ENCODE data around the gene C19orf25. TPM values are rescaled to one million over a fixed set of nuclear protein-coding genes. Genes with fewer than 3 reads are reported as not detected.

Gene C19orf25
- 26.9 and 31.6 TPM in 2 replicates for total RNA-seq

DNA sequence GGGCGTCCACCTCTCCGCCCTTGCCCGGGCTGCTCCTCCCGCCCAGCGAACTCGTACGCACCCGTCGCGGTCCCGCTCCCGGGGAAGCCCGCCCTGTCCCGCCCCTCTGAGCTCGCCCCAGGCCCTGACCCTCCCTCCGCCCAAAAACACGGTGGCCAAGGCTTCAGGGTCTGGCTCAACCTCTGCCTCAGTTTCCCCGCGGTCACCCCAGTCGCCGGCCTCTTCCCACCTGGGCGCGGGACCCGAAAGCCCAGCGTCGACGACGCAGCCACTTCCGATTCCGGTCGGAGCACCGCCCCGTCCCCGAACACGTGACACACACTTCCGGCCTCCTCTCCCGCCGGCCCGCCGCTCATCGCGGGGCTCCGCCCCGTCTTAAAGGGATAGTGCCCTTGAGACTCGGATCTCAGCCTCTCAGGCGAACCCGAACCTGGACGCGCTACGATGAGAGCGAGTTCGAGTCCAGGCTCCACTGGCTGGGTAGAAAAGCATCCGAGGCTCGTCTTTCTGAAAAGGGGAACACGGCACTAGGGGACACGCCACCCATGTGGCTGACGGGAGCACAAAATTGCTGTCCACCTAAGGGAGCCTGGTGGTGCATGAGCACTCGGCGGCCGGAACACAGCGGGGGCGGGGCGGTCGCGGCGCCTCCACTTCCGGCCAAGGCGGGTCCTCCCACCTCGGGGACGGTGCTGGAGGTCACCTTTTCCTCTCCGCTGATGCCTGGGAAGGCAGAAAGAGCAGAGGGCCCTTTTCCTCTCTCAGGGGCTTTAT is at the start of gene C19orf25:
Gene C19orf25, minus strand, starts transcription at position 282 of the 774 bp plus-strand sequence. CDS start 312 bp downstream, outside the sequence.

DNA sequence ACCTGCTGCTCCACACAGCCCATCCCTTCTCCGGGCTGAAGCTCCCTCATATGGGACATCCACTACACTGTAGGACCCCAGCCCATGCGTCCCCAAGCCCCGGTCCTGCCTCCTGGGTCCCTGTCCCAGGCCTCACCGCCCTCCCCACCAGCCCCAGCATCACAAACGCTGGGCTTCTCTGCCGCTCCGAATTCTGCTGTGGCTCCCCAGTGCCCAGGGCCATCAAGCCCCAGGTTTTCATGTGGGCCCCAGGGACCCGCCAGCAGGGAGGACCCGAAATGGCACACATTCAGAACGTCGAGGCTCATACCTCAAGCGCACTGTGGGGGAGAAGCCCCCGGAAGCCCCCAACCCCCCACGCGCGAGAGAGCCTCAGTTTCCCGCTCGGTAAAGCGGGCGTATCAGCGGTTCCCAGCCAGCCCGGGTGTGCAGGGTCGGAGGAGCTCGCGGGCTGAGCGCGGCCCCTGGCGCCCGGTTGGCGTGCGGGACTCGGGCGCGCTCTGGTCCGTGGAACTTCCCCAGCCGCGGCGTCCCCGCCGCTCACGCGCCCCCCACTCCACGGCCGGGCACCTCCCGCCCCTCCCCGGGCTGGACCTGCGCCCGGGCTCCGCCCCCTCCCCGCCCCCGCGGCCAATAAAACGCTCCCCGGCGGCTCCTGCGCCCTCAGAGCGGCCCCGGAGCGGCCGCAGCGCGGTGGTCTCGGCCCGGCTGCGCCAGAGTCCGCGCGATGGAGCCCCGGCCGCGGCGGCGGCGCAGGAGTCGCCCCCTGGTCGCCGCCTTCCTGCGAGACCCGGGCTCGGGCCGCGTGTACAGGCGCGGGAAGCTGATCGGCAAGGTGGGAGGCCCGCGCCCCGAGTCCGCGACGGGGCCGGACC is 44.6 kb upstream of the C19orf25 start, which contains the start of gene PLK5:
Gene PLK5, plus strand, starts transcription at position 666 of the 875 bp plus-strand sequence. CDS start 2,920 bp downstream, outside the sequence.

GRCh38 chr19:1512671-1513498 is 33.9 kb upstream of the C19orf25 start, which contains the start of gene ADAMTSL5:
Gene ADAMTSL5 (minus strand): TSS chr19:1513019. CDS start chr19:1510943, 2,076 bp downstream.

GRCh38 chr19:1491114-1491848 is 12.3 kb upstream of the C19orf25 start, which contains the start of gene REEP6:
Gene REEP6 (plus strand): TSS chr19:1491181. CDS start chr19:1491270, 89 bp downstream.

GRCh38 chr19:1490311-1491113 is 11.5 kb upstream of the C19orf25 start, which contains the start of gene PCSK4:
Gene PCSK4 (minus strand): TSS chr19:1490350. CDS start chr19:1490346, 4 bp downstream.

DNA sequence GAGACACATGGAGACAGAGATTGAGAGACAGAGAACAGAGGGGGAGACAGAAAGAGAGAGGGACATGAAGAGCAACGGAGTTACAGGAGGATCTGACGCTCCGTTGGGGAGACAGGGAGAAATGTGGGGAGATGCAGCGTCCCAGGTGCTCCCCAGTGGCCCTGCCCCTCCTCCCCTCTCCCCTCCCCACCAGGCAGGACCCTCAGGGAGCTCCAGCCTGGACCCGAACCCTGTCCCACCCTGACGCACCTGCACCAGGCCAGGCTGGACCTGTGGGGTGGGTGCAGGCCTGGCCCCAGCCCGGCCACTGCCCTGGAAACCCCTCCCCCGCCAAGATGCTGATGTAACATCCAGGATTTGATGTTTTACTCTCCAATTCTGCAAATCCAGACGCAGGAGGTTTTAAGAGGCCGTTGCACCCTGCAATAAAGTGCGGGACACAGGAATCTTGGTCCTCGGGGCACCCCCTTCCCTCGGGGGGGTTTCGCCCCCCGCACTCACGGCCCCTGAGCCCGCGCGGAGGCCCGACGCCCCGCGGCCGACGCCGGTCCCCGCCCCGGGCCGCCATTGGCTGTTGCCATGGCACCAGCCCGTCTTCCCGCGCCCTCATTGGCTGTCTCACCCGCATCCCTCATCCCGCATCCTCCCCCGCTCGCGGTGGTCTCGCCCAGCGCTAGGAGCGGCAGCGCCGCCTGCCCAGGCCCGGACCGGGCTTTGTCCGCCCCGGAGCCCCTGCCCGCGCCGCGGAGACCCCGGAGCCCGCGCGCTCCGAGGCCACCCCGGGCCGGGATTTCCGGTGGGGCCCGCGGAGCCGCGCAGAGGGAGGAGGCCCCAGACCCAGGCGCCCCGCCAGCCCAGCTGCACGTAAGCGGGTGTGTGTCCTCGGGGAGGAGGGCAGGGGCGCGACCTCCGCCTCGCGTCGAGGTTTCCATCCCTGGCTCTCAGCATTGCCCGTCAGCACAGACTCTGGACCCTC is 29.3 kb downstream of the C19orf25 start, which contains the start of gene APC2:
Gene APC2, plus strand, starts transcription at position 655 of the 976 bp plus-strand sequence. CDS start 2,881 bp downstream, outside the sequence.

GRCh38 chr19:1438035-1438932 is 40.7 kb downstream of the C19orf25 start, which contains the start of gene RPS15:
Gene RPS15 (plus strand): TSS chr19:1438396. CDS start chr19:1438426, 30 bp downstream.

Other genes starting within 250 kb of the C19orf25 start
- gene CBARP, start 241.2 kb downstream of the C19orf25 start, total RNA-seq = 5.7 and 6.8 TPM in 2 replicates
- gene ATP5F1D, start 237.5 kb downstream of the C19orf25 start, total RNA-seq = 17.2 and 25.2 TPM in 2 replicates
- 28.2 TPM in 2 replicates for gene MIDN, start 230.6 kb downstream of the C19orf25 start, total RNA-seq
- gene CIRBP, start 209.9 kb downstream of the C19orf25 start, total RNA-seq = 199 and 402 TPM in 2 replicates
- gene FAM174C, start 203.7 kb downstream of the C19orf25 start, total RNA-seq = 21.4 and 27.6 TPM in 2 replicates
- not detected in 2 replicates for gene EFNA2, start 193.3 kb downstream of the C19orf25 start, total RNA-seq
- gene NDUFS7, start 95.3 kb downstream of the C19orf25 start, total RNA-seq = 57.3 and 87.5 TPM in 2 replicates
- 35.0 and 41.1 TPM in 2 replicates for gene GAMT, start 77.7 kb downstream of the C19orf25 start, total RNA-seq
- gene DAZAP1, start 71.6 kb downstream of the C19orf25 start, total RNA-seq = 43.3 and 77.6 TPM in 2 replicates
- 569 and 1,207 TPM in 2 replicates for gene RPS15, start 40.8 kb downstream of the C19orf25 start, total RNA-seq
- 0.14 and 0.22 TPM in 2 replicates for gene APC2, start 29.1 kb downstream of the C19orf25 start, total RNA-seq
- 0.57 and 3.5 TPM in 2 replicates for gene PCSK4, start 11.1 kb upstream of the C19orf25 start, total RNA-seq
- 1.1 TPM in 2 replicates for gene REEP6, start 12.0 kb upstream of the C19orf25 start, total RNA-seq
- gene ADAMTSL5, start 33.8 kb upstream of the C19orf25 start, total RNA-seq = 6.3 and 10.7 TPM in 2 replicates
- not detected in 2 replicates for gene PLK5, start 44.9 kb upstream of the C19orf25 start, total RNA-seq
- 23.2 and 98.2 TPM in 2 replicates for gene MEX3D, start 89.1 kb upstream of the C19orf25 start, total RNA-seq
- gene MBD3, start 113.7 kb upstream of the C19orf25 start, total RNA-seq = 80.5 and 134 TPM in 2 replicates
- 30.6 TPM in 2 replicates for gene UQCR11, start 126.2 kb upstream of the C19orf25 start, total RNA-seq
- gene TCF3, start 173.4 kb upstream of the C19orf25 start, total RNA-seq = 44.6 and 123 TPM in 2 replicates